HFF-Myc (cell line): ENCODE data around the gene CHAC1.

ENCODE experiments used
- DNase-seq: peaks from one replicate; pipeline ENCODE4 v3.0.0-alpha.2; 2011; ENCODE audit warnings: low read depth; ENCODE audit errors: extremely low read depth
- H3K4me3 ChIP-seq: replicated peaks from 2 replicates; pipeline ENCODE4 v1.5.1; 2011; ENCODE audit warnings: low read depth, mild to moderate bottlenecking, control low read depth, low read length
- CTCF ChIP-seq: IDR thresholded peaks from 2 replicates; pipeline ENCODE4 v1.5.1; 2012; ENCODE audit warnings: mild to moderate bottlenecking, low read depth, low read length, control low read depth; ENCODE audit errors: missing control alignments

The CHAC1 gene

GRCh38 chr15:40922608-40923005 is 30.7 kb upstream of the CHAC1 start:
- TF ChIP-seq CTCF: no peak
- no peak for DNase-seq
- no peak overlapping the region for H3K4me3 ChIP-seq

- H3K4me3 ChIP-seq: no peak overlapping the region
- no peak for DNase-seq
- no peak for TF ChIP-seq CTCF
These were observed 29.7 kb upstream of the CHAC1 start for GRCh38 chr15:40923551-40923950.

DNA sequence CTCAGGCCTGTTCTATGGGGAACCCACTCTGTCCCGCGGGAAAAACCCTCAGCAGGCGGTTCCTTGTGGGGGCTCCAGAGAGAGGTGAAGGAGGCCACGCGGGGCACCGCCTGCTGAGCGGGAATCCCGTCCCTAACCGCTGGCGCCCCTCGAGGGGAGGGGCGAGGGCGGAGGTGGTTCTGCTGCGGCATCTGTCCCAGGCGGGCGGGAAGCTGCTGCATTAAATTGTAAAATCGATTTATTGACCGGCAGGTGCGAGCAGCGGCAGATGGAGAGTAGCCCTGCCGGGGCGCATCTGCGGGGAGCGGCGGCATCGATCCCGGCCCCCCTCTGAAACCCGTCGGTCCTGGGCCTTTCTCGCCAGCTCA is 27.8 kb upstream of the CHAC1 start:
- no peak overlapping the region for H3K4me3 ChIP-seq

GRCh38 chr15:40925863-40926658 is 27.2 kb upstream of the CHAC1 start:
- no peak for TF ChIP-seq CTCF
- no peak for DNase-seq
- H3K4me3 ChIP-seq: no peak overlapping the region

More for the DNA sequence above, 27.8 kb upstream of the CHAC1 start:
- no peak for DNase-seq
- no peak for TF ChIP-seq CTCF

- DNase-seq: no peak
- no peak overlapping the region for H3K4me3 ChIP-seq
- TF ChIP-seq CTCF: no peak
These were observed 26.4 kb upstream of the CHAC1 start for GRCh38 chr15:40926659-40927494.

- H3K4me3 ChIP-seq: no peak overlapping the region; the same call in 1 of the 2 replicates
- DNase-seq: no peak
- no peak for TF ChIP-seq CTCF
These were observed 25.8 kb upstream of the CHAC1 start for GRCh38 chr15:40927495-40927872.
